ENCODE results near the gene MUC5B.

- TF ChIP-seq CTCF (IDR thresholded peaks at IDR 0.05) (no peak), POLR2A (IDR thresholded peaks at IDR 0.05) (no peak)
Observed at GRCh38 chr11:1281326-1281973, 58.6 kb downstream of the MUC5B start.
